SU-DHL-6 (cell line): ENCODE results near the gene UCN2.

ENCODE experiments used
- H2AFZ ChIP-seq: fragments of 200-600 bp; sonication (generic); 2 replicates; pipeline ENCODE4 v1.6.1; 2014; ENCODE audit warnings: low read depth, mild to moderate bottlenecking, moderate library complexity, mixed read lengths, antibody characterized with exemption, low read length; ENCODE audit not compliant: severe bottlenecking
- H3F3A ChIP-seq: fragments of 200-600 bp; shearing (Covaris generic); 2 replicates; pipeline ENCODE4 v1.6.0; 2016; ENCODE audit warnings: antibody characterized with exemption, mild to moderate bottlenecking; ENCODE audit not compliant: insufficient read depth
- H3K27ac ChIP-seq: fragments of 200-600 bp; sonication (generic); 2 replicates; pipeline ENCODE4 v1.5.1; 2016; ENCODE audit warnings: low read depth, mild to moderate bottlenecking, low read length, moderate library complexity, mixed read lengths
- H3K27me3 ChIP-seq: fragments of 200-600 bp; sonication (generic), shearing (Covaris generic); 2 replicates; pipeline ENCODE4 v1.6.0; 2014; ENCODE audit warnings: mild to moderate bottlenecking, low read length
- H3K36me3 ChIP-seq: fragments of 200-600 bp; sonication (generic); 2 replicates; pipeline ENCODE4 v1.6.1; 2014; ENCODE audit warnings: mild to moderate bottlenecking, low read length, mixed read lengths
- H3K4me2 ChIP-seq: fragments of 300-600, 200-600 bp; shearing (Covaris generic), sonication (generic); 2 replicates; pipeline ENCODE4 v1.6.0; 2014; ENCODE audit warnings: low read length, low read depth, mild to moderate bottlenecking; ENCODE audit not compliant: poor library complexity, severe bottlenecking
- H3K4me3 ChIP-seq: fragments of 200-600 bp; sonication (generic); 2 replicates; pipeline ENCODE4 v1.5.1; 2014; ENCODE audit warnings: antibody characterized with exemption, low read length, mild to moderate bottlenecking, mixed read lengths; ENCODE audit not compliant: insufficient read depth, poor library complexity, severe bottlenecking
- H3K79me2 ChIP-seq: fragments of 200-600 bp; sonication (generic); 2 replicates; pipeline ENCODE4 v1.6.1; 2014; ENCODE audit warnings: mild to moderate bottlenecking, low read length, moderate library complexity; ENCODE audit not compliant: insufficient read depth
- H3K9ac ChIP-seq: fragments of 200-600 bp; sonication (generic); 2 replicates; pipeline ENCODE4 v1.7.0; 2014; ENCODE audit warnings: mild to moderate bottlenecking, low read length
- H3K9me2 ChIP-seq: fragments of 200-600 bp; sonication (generic); replicated peaks from 2 replicates; pipeline ENCODE4 v1.6.1; 2014; ENCODE audit warnings: low read length; ENCODE audit not compliant: insufficient read depth
- H3K9me3 ChIP-seq: fragments of 200-600 bp; sonication (generic); 2 replicates; pipeline ENCODE4 v1.6.1; 2014; ENCODE audit warnings: low read length, mixed read lengths; ENCODE audit not compliant: insufficient read depth
- H4K20me1 ChIP-seq: fragments of 200-600 bp; sonication (generic); 2 replicates; pipeline ENCODE4 v1.6.1; 2014; ENCODE audit warnings: low read depth, mild to moderate bottlenecking, antibody characterized with exemption, low read length, moderate library complexity, mixed read lengths
- CTCF ChIP-seq: fragments of 200-600 bp; sonication (generic); IDR thresholded peaks from one replicate; pipeline ENCODE4 v1.5.1; 2017; ENCODE audit warnings: antibody characterized with exemption, mild to moderate bottlenecking, low read length, moderate library complexity; ENCODE audit not compliant: insufficient read depth, poor library complexity, severe bottlenecking
- EZH2phosphoT487 ChIP-seq: fragments of 200-600 bp; sonication (generic), shearing (Covaris generic); conservative IDR thresholded peaks from 2 replicates; pipeline ENCODE4 v1.6.1; 2018; ENCODE audit warnings: mild to moderate bottlenecking, antibody characterized with exemption, low read length, moderate library complexity, mixed read lengths

Gene UCN2

GRCh38 chr3:48607519-48607918 lies 43.9 kb upstream of the UCN2 start:
- H3K36me3 ChIP-seq, result no peaks in the 10 kb centered on the region; the same call in 1 of the 2 replicates

GRCh38 chr3:48601622-48601994 lies 38.0 kb upstream of the UCN2 start:
- Histone ChIP-seq H3K4me3 (no peak overlapping the region), H2AFZ (no peak overlapping the region), H3K9me3 (no peaks in the 10 kb centered on the region), H3K9me2 (no peaks in the 10 kb centered on the region), H3K27me3 (no peaks in the 10 kb centered on the region), H3K79me2 (no peaks in the 10 kb centered on the region), H3K4me2 (no peak overlapping the region), H3F3A (no peaks in the 10 kb centered on the region), H3K36me3 (no peaks in the 10 kb centered on the region; the same call in 1 of the 2 replicates), H3K27ac (no peak overlapping the region), H4K20me1 (no peaks in the 10 kb centered on the region), H3K9ac (no peak overlapping the region)
- TF ChIP-seq CTCF (no peak), EZH2phosphoT487 (no peak)

More at GRCh38 chr3:48607519-48607918, 43.9 kb upstream of the UCN2 start:
- H3K27me3 ChIP-seq, result no peaks in the 10 kb centered on the region
- TF ChIP-seq EZH2phosphoT487, result no peak
- TF ChIP-seq CTCF, result no peak
- no peak overlapping the region for H3K4me3 ChIP-seq
- no peaks in the 10 kb centered on the region for H3F3A ChIP-seq
- H3K27ac ChIP-seq, result no peak overlapping the region
- H2AFZ ChIP-seq, result no peak overlapping the region
- H3K79me2 ChIP-seq, result peaks cover 18% of the 10 kb centered on the region
- H3K9me3 ChIP-seq, result no peaks in the 10 kb centered on the region
- no peaks in the 10 kb centered on the region for H3K9me2 ChIP-seq
- H4K20me1 ChIP-seq, result no peaks in the 10 kb centered on the region
- H3K4me2 ChIP-seq, result no peak overlapping the region
- no peak overlapping the region for H3K9ac ChIP-seq

GRCh38 chr3:48600711-48601621 lies 37.4 kb upstream of the UCN2 start:
- Histone ChIP-seq H3K36me3 (no peaks in the 10 kb centered on the region; the same call in 1 of the 2 replicates), H3K4me3 (no peak overlapping the region), H2AFZ (no peak overlapping the region), H3K27ac (no peak overlapping the region), H3K79me2 (no peaks in the 10 kb centered on the region), H3K9ac (no peak overlapping the region), H3F3A (no peaks in the 10 kb centered on the region), H3K9me2 (no peaks in the 10 kb centered on the region), H3K9me3 (no peaks in the 10 kb centered on the region), H3K4me2 (no peak overlapping the region), H3K27me3 (no peaks in the 10 kb centered on the region), H4K20me1 (no peaks in the 10 kb centered on the region)
- TF ChIP-seq EZH2phosphoT487 (no peak), CTCF (no peak)
